Measurements from ENCODE around the gene CTDP1. TPM values are rescaled to one million over a fixed set of nuclear protein-coding genes. Genes with fewer than 3 reads are reported as not detected.
A peak's percentile ranks its signal among the peaks of the same experiment; 100 is the strongest.

CTDP1 gene
- total RNA-seq, 1 donor from 2014 or later = 22.8 TPM

DNA sequence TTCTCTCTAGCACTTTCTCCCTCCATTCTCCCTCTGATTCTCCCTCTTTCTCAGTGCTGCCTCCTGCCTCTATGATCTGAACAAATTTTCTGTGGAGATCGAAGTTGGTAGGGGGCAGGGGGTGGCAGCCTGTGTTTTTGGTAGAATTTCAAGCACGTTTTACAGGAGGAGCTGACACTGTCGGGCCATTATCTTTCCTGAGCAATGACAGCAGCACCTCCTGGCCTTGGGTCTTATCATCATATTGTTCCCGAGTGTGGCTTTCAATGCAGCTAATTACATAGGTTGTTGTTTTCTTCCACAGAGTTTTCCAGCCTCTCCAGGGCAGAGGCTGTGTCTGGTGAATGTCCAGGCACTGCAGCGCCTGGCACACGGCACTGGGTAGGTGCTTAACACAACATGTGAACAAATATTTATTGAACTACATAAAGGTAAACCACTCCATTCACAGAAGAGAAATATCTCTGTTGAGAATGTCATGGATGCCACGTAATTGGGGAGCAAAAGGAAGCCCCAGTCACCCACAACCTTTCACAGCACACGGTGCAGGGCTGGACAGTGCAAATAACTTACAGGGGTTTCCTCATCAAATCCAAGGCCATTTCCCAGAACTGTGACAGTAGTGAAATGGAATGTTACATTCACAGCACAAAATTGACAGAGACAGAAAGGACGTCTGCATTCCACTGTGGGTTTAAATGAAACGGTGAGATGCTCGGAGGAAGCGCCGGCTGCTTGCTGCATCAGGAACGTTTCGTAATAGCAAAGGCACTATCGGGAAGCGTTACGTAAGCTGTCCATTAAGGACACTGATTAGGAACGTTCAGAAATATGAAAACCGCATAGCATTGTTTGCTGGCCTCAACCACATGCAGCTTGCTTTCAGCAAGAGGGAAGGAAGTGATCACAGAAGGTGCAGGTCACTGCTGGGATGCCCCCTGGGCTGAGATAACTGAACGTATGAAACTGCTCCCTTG lies 111.7 kb downstream of the CTDP1 start:
- Mint-ChIP-seq H3K27me3 (ENCODE audit: low read depth) (peaks cover 89% of the 10 kb centered on the region), H3K4me1 (no peaks in the 10 kb centered on the region), H3K27ac (ENCODE audit: unreplicated experiment) (no peak overlapping the region), H3K9me3 (no peaks in the 10 kb centered on the region), H3K36me3 (ENCODE audit: low read depth) (no peaks in the 10 kb centered on the region), H3K4me3 (no peak overlapping the region)
- DNase-seq (ENCODE audit: low read depth, low spot score) = no peak
- TF ChIP-seq, protein P1, sequence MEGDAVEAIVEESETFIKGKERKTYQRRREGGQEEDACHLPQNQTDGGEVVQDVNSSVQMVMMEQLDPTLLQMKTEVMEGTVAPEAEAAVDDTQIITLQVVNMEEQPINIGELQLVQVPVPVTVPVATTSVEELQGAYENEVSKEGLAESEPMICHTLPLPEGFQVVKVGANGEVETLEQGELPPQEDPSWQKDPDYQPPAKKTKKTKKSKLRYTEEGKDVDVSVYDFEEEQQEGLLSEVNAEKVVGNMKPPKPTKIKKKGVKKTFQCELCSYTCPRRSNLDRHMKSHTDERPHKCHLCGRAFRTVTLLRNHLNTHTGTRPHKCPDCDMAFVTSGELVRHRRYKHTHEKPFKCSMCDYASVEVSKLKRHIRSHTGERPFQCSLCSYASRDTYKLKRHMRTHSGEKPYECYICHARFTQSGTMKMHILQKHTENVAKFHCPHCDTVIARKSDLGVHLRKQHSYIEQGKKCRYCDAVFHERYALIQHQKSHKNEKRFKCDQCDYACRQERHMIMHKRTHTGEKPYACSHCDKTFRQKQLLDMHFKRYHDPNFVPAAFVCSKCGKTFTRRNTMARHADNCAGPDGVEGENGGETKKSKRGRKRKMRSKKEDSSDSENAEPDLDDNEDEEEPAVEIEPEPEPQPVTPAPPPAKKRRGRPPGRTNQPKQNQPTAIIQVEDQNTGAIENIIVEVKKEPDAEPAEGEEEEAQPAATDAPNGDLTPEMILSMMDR (conservative IDR thresholded peaks at IDR 0.05) = no peak

DNA sequence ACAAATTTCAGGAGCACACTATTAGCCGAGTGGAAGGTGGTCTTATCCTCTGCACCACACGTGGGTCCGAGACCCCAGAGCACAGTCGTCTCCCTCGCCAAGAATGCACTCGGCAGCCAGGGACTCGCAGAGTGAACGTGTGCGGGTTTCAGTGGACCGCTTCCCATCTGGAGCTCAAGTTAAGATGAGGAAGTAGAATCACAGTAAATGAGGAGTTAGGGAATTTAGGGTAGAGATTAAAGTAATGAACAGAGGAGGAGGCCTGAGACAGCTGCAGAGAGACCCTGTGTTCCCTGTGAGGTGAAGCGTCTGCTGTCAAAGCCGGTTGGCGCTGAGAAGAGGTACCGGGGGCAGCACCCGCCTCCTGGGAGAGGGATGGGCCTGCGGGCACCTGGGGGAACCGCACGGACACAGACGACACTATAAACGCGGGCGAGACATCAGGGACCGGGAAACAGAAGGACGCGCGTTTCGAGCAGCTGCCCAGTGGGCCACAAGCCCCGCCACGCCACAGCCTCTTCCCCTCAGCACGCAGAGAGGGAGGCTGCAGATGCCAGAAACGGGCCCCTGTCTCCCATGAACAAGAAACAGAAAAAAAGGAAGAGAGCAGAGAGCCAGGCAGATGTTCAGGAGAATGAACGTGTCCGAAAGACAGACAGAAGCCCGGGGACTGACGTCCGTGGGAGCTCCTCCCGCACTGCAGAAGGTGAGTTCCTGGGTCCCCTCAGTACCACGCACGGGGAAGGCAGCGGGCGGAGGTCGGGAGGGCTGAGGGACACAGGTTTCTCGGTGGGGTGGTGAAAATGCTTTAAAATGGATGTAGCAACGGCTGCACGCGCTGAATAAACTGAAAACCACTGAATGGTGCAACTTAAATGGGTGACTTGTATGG lies 112.7 kb downstream of the CTDP1 start:
- Mint-ChIP-seq H3K27ac (ENCODE audit: unreplicated experiment) (no peak overlapping the region), H3K4me3 (no peak overlapping the region), H3K27me3 (ENCODE audit: low read depth) (peaks cover 89% of the 10 kb centered on the region), H3K4me1 (peaks cover 3% of the 10 kb centered on the region), H3K36me3 (ENCODE audit: low read depth) (no peaks in the 10 kb centered on the region), H3K9me3 (no peaks in the 10 kb centered on the region)
- no peak for DNase-seq (ENCODE audit: low read depth, low spot score)
- TF ChIP-seq, protein P1 (conservative IDR thresholded peaks at IDR 0.05) = no peak

DNA sequence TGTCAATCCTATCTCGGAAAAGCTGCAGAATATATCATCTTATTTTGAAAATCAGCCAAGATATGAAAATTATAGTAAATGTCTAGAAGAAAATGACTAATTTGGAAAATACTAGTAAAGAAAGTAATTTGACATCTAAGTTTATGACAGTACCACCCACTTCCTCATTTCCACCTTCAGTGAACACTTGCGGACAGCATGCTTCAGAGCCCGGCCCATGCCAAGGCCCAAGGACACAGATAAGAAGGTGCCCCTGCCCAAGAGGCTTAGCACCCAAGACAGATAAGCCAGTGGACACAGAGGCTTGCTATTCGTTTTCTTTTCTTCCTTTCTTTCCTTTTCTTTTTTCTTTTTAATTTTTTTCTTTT lies 113.4 kb downstream of the CTDP1 start:
- TF ChIP-seq, protein P1 (conservative IDR thresholded peaks at IDR 0.05) = no peak
- no peaks in the 10 kb centered on the region for H3K36me3 Mint-ChIP-seq (ENCODE audit: low read depth)
- no peaks in the 10 kb centered on the region for H3K9me3 Mint-ChIP-seq
- no peak overlapping the region for H3K27ac Mint-ChIP-seq (ENCODE audit: unreplicated experiment)
- peaks cover 5% of the 10 kb centered on the region for H3K4me1 Mint-ChIP-seq
- peaks cover 86% of the 10 kb centered on the region for H3K27me3 Mint-ChIP-seq (ENCODE audit: low read depth)
- no peak overlapping the region for H3K4me3 Mint-ChIP-seq
- no peak for DNase-seq (ENCODE audit: low read depth, low spot score)

DNA sequence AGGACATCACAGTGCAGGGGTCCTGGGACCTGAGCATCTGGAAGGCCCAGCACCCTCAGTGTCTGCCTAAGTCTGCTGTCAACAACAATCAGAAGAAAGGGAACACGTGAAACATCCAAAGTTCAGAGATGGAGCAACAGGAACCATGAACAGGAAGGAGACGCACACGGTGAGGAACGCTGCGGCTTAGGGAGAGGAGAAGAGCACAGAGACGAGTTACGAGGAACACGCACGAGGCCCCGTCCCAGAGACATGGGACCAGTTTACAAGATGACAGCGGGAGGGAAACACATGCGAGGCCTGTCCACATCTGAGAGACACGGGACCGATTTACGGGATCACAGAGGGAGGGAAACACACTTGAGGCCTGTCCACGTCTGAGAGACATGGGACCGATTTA lies 115.2 kb downstream of the CTDP1 start:
- H3K27me3 Mint-ChIP-seq (ENCODE audit: low read depth) = peaks cover 84% of the 10 kb centered on the region
- H3K4me1 Mint-ChIP-seq = peaks cover 9% of the 10 kb centered on the region
- H3K4me3 Mint-ChIP-seq = peak overlapping the region; percentile 17
- H3K27ac Mint-ChIP-seq (ENCODE audit: unreplicated experiment) = no peak overlapping the region
- H3K36me3 Mint-ChIP-seq (ENCODE audit: low read depth) = no peaks in the 10 kb centered on the region
- TF ChIP-seq, protein P1 (conservative IDR thresholded peaks at IDR 0.05) = no peak
- H3K9me3 Mint-ChIP-seq = no peaks in the 10 kb centered on the region
- DNase-seq (ENCODE audit: low read depth, low spot score) = no peak

DNA sequence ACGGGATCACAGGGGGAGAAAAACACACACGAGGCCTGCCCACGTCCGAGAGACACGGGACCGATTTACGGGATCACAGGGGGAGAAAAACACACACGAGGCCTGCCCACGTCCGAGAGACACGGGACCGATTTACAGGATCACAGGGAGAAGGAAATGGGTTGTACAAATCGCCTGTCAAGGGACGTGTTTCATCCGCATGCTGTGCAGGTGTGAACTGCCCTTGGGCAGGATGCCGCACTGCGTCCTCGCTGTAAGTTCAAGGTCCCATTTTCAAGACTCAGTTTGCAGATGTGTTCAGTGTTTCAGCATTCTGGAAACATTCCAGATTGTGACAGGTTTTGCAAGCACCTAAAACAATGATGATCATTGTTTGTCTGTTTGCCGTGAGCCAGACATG lies 115.8 kb downstream of the CTDP1 start:
- TF ChIP-seq, protein P1 (conservative IDR thresholded peaks at IDR 0.05) = no peak
- no peak for DNase-seq (ENCODE audit: low read depth, low spot score)
- no peaks in the 10 kb centered on the region for H3K36me3 Mint-ChIP-seq (ENCODE audit: low read depth)

More for the DNA sequence above, 115.8 kb downstream of the CTDP1 start:
- Mint-ChIP-seq H3K4me1 (peaks cover 9% of the 10 kb centered on the region), H3K27ac (ENCODE audit: unreplicated experiment) (no peak overlapping the region), H3K4me3 (no peak overlapping the region), H3K9me3 (no peaks in the 10 kb centered on the region), H3K27me3 (ENCODE audit: low read depth) (peaks cover 84% of the 10 kb centered on the region)
